Muscle of arm (tissue), 12 donors: Measurements from ENCODE around the gene ASPG. TPM values are rescaled to one million over a fixed set of nuclear protein-coding genes. Genes with fewer than 3 reads are reported as not detected.

Experiments
- DNase-seq: peaks from one replicate; pipeline ENCODE4 v3.0.0-alpha.2; 2013
- polyA plus RNA-seq, 12 donors: library from polyadenylated mRNA; unstranded; fragments of 120-200 nt; gene quantifications; one replicate each; pipeline ENCODE4 v1.2.1, GENCODE V29; 2013; ENCODE audit not compliant: insufficient read length in 12 of 12

Gene ASPG
- polyA plus RNA-seq, 12 donors: 0.44 to 3.5 (median 1.9) TPM; not detected in 2

GRCh38 chr14:104116288-104116755 is 30.8 kb downstream of the ASPG start:
- DNase-seq: no peak

GRCh38 chr14:104116756-104117340 is 31.3 kb downstream of the ASPG start:
- DNase-seq: no peak

- no peak for DNase-seq
These were observed 32.0 kb downstream of the ASPG start for GRCh38 chr14:104117341-104118005.

- DNase-seq: no peak
These were observed 32.7 kb downstream of the ASPG start for GRCh38 chr14:104118006-104118844.

- no peak for DNase-seq
These were observed 33.6 kb downstream of the ASPG start for GRCh38 chr14:104119119-104119487.

- no peak for DNase-seq
These were observed 34.2 kb downstream of the ASPG start for GRCh38 chr14:104119488-104120251.

DNA sequence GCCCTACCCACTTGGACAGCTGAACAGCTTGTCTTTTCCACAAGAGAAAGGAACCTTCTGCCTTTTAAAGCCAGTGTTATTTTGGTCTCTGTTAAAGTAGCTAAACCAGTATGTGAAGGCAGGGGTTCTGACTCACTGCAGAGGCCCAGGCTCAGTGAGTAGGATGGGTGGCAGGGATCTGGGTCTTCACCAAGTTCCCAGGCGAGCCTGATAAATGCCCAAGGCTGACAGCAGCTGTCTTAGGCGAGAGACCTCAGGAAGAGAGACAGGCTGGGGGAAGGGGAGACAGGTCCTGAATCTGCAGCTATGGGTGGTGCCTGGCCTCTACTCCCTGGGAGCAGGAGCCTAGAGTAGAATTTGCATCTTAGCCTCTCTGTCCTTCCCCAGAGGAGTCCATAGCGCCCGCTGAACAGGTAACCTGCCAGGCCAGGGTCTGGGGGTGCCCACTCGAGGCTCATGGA is 34.8 kb downstream of the ASPG start:
- no peak for DNase-seq

DNA sequence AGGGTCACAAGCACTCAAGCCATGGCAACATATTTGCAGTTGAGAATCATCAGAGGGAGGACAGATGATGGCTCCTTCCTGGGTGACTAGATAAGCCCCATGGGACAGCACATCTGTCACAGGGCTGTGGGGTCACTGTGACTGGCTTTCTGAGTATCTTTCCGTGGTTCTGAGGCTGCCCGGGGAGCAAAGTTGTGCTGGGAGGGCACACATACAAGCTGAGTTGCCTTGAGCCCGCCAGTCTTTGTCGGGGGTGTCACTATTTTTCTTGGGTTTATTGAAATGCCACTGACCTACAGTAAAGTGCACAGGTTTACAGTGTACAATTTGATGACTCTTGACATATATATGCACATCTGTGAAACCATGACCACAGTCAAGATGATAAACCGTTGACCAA is 35.6 kb downstream of the ASPG start:
- DNase-seq: no peak

DNA sequence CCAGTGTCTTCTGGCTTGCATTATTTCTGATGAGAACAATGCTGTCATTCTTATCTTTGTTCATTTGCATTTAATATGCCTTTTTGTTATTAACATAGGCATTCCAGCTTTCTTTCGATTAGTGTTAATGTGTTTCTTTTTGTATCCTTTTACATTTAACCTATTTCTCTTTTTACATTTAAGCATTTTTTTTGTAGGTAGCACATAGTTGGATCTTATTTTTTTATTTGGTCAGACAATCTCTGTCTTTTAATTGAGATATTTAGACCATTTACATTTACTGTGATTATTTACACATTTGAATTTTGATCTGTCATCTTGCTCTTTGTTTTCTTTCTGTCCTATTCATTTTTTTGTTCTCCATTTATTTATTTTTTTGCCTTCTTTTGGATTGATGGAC is 38.4 kb downstream of the ASPG start:
- DNase-seq: no peak

- DNase-seq: no peak
These were observed 39.5 kb downstream of the ASPG start for GRCh38 chr14:104125011-104125410.

DNA sequence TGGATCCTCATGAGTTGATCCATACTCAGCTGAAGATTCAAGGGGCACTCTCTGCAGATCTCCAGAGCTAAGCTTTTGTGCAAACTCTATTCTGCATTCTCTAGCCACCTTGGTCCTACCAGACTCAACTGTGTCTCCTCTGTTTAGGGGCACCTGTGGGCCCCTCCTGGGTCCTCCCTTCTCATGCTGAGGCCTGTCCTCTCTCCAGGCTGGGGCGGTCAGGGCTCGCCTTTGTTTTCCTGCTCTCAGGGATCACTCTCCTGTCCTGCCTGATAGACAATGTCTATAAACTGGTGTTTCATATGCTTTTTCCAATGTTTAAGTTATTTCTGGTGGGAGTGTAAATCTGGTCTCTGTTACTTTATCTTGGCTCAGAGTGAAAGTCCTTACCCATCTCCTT is 41.3 kb downstream of the ASPG start:
- DNase-seq: no peak

DNA sequence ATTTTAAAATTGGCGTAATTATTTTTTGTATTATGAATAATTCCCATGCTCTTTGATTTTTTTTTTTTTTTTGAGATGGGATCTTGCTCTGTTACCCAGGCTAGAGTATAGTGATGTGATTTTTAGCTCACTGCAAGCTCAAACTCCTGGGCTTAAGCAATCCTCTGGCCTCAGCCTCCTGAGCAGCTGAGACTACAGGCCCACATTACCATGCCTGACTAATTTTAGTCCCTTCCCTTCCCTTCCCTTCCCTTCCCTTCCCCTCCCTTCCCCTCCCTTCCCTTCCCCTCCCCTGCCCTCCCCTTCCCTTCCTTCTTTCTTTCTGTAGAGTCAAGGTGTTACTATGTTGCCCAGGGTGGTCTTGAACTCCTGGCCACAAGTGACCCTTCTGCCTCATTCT is 43.5 kb downstream of the ASPG start:
- no peak for DNase-seq

GRCh38 chr14:104129556-104129955 is 44.1 kb downstream of the ASPG start:
- DNase-seq: no peak

GRCh38 chr14:104130974-104131651 is 45.6 kb downstream of the ASPG start:
- no peak for DNase-seq

- DNase-seq: no peak
These were observed 46.6 kb downstream of the ASPG start for GRCh38 chr14:104131968-104132732.

DNA sequence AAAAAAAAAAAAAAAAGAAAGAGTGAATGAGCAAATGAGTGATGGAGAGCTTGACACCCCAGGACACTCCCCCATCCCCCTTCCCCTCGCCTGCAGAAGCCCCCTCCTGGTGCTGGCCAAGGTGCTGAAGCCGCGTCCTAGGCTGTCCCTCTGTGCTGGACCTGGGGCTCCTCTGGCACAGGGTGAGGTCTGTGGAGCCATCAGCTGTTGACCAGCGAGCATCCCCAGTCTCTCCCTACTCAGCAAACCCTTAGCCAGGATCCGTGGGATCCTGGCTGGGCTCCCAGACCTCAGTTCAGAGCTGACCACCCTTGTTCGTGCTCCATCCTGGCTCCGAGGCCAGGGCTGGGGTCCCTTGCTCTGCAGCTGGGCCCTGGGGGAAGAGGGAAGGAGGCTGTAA is 47.5 kb downstream of the ASPG start:
- DNase-seq: no peak

GRCh38 chr14:104133496-104133895 is 48.0 kb downstream of the ASPG start:
- no peak for DNase-seq

DNA sequence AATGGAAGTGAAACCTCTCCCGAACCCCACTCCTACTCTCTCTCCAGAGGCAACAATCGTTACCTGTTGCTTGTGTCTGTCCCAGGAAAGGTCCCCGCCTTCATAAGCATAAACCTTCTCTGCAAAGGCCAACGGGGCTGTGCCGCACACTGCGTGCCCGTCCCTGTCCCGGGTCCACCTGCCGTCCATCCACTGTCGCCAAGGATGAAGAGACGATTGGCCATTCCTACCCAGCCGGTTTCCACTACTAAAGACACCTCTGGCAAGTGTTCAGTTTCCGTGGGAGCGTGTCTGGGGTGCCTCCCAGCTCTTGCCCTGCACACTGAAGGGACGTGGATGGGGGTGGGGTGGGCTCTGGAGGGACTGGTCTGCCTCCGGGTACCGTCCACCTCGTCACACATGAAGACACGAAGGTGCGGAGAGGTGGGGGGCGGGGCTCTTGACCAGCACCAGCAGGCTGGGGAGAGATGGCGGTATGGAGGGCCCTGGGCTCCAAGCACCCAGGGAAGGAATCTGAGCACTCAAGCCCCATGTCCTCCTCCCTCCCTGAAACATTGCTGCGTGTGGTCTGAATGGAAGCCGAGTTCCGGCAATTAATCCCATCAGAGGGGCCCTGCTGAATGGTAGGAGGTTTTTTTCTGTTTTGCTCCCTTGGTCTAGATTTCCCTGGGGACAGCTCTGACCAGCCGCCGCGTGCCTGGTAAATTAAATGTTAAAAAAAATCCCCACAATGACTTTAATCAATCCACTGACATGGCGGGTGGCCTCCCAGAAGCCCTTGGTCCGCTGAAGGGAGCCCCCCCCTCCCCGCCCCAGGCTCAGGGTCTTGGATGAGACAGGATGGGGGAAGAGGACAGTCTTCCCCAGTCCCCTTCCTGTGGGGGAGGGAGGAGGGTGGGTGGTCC is 48.8 kb downstream of the ASPG start:
- DNase-seq: no peak

GRCh38 chr14:104135121-104135903 is 49.8 kb downstream of the ASPG start:
- no peak for DNase-seq
